ENCODE results near the gene YEATS4.
"Not testable (repeated sequence)": the region's sequence is repeated elsewhere in the genome, so short reads cannot be mapped to it uniquely, and the experiment has no call there.

The YEATS4 gene

GRCh38 chr12:69359531-69360347 is at the start of gene YEATS4:
YEATS4 (plus strand) TSS chr12:69359743; CDS start chr12:69359973, 230 bp downstream.
- peak; percentile 97 for DNase-seq (ENCODE audit: low spot score)

GRCh38 chr12:69313209-69313608 is 46.3 kb upstream of the YEATS4 start:
- DNase-seq (ENCODE audit: low spot score) = no peak

- DNase-seq (ENCODE audit: low spot score) = not testable (repeated sequence)
Measured at GRCh38 chr12:69316784-69317183, 42.8 kb upstream of the YEATS4 start.

- DNase-seq (ENCODE audit: low spot score) = not testable (repeated sequence)
Measured at GRCh38 chr12:69317233-69317632, 42.3 kb upstream of the YEATS4 start.

- no peak for DNase-seq (ENCODE audit: low spot score)
Measured at GRCh38 chr12:69318225-69318624, 41.3 kb upstream of the YEATS4 start.

GRCh38 chr12:69321351-69321750 is 38.2 kb upstream of the YEATS4 start:
- no peak for DNase-seq (ENCODE audit: low spot score)

- no peak for DNase-seq (ENCODE audit: low spot score)
Measured at GRCh38 chr12:69324797-69325466, 34.6 kb upstream of the YEATS4 start.

GRCh38 chr12:69328426-69328825 is 31.1 kb upstream of the YEATS4 start:
- no peak for DNase-seq (ENCODE audit: low spot score)

GRCh38 chr12:69329669-69330428 is 29.7 kb upstream of the YEATS4 start:
- no peak for DNase-seq (ENCODE audit: low spot score)

- DNase-seq (ENCODE audit: low spot score) = no peak
Measured at GRCh38 chr12:69330475-69331473, 28.8 kb upstream of the YEATS4 start.

GRCh38 chr12:69331519-69331908 is 28.0 kb upstream of the YEATS4 start:
- DNase-seq (ENCODE audit: low spot score) = no peak

- DNase-seq (ENCODE audit: low spot score) = no peak
Measured at GRCh38 chr12:69331909-69332684, 27.4 kb upstream of the YEATS4 start.

- DNase-seq (ENCODE audit: low spot score) = no peak
Measured at GRCh38 chr12:69332815-69333358, 26.7 kb upstream of the YEATS4 start.

GRCh38 chr12:69334158-69334557 is 25.4 kb upstream of the YEATS4 start:
- no peak for DNase-seq (ENCODE audit: low spot score)

- no peak for DNase-seq (ENCODE audit: low spot score)
Measured at GRCh38 chr12:69337311-69338090, 22.0 kb upstream of the YEATS4 start.

- no peak for DNase-seq (ENCODE audit: low spot score)
Measured at GRCh38 chr12:69338120-69338859, 21.3 kb upstream of the YEATS4 start.

GRCh38 chr12:69338936-69339335 is 20.6 kb upstream of the YEATS4 start:
- DNase-seq (ENCODE audit: low spot score) = no peak

GRCh38 chr12:69339999-69340398 is 19.5 kb upstream of the YEATS4 start:
- no peak for DNase-seq (ENCODE audit: low spot score)

GRCh38 chr12:69341328-69341727 is 18.2 kb upstream of the YEATS4 start:
- no peak for DNase-seq (ENCODE audit: low spot score)
